Duodenal mucosa (tissue), 2 donors: ENCODE data around the gene MBP.

Experiments used
- H3K27ac ChIP-seq: one replicate; pipeline ENCODE4 v1.7.0; 2013; ENCODE audit warnings: low read depth, low read length
- H3K27me3 ChIP-seq, 2 donors: one replicate each; pipeline ENCODE4 v1.7.0; 2013; ENCODE audit warnings: low read length in 2 of 2, control low read depth in 1 of 2; ENCODE audit not compliant: insufficient read depth in 2 of 2, control insufficient read depth in 1 of 2
- H3K36me3 ChIP-seq, 2 donors: one replicate each; pipeline ENCODE4 v1.7.0; 2013; ENCODE audit warnings: low read length in 2 of 2, control low read depth in 1 of 2; ENCODE audit not compliant: insufficient read depth in 2 of 2, control insufficient read depth in 1 of 2
- H3K4me1 ChIP-seq, 2 donors: one replicate each; pipeline ENCODE4 v1.7.0; 2013; ENCODE audit warnings: low read length in 2 of 2, control low read depth in 1 of 2; ENCODE audit not compliant: insufficient read depth in 2 of 2, control insufficient read depth in 1 of 2
- H3K4me3 ChIP-seq, 2 donors: one replicate each; pipeline ENCODE4 v1.7.0; 2013; ENCODE audit warnings: low read length in 2 of 2, low read depth in 1 of 2
- H3K9ac ChIP-seq, 2 donors: one replicate each; pipeline ENCODE4 v1.7.0; 2013; ENCODE audit warnings: low read length in 2 of 2, low read depth in 1 of 2
- H3K9me3 ChIP-seq, 2 donors: one replicate each; pipeline ENCODE4 v1.7.0; 2013; ENCODE audit warnings: low read length in 2 of 2, control low read depth in 1 of 2; ENCODE audit not compliant: control insufficient read depth in 1 of 2

The MBP gene

DNA sequence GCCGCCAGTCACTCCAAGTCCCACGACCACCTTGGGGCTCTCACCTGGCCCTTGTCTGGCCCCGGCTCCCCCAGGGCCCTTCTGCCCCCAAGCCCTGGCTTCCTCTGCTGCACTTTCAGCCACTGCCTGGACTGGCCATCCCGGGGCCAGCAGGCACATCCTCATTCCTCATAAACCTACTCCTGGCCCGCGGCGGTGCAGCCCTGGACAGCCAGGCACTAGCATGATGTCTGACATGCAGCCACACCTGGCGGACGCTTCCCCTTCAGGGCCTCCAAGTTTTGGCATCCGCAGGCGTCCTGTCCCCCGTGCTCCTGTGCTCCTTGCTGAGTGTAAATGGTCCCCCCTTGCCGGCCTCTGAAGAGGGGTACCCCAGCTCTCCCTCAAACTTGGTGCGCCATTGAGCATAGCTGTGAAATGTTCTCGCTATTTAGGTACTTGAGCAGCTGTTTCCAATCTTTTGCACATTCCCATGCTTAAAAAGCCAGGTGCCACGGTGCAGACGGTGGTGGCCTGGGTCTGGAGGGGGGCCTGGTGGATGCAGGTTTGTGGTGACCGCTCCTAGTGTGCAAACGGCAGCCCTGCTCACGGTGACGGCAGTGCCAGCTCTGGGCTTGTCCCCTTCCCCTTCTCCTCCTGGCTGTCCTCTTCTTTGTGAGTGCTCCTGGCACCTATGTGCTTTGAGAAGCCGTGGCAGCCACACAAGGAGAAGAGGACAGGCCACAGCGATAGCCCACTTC lies 123.8 kb downstream of the MBP start:
- no peaks in the 10 kb centered on the region for H3K27me3 ChIP-seq
- H3K9me3 ChIP-seq, result no peaks in the 10 kb centered on the region
- H3K9ac ChIP-seq, result no peak overlapping the region
- H3K27ac ChIP-seq, result no peak overlapping the region
- no peak overlapping the region for H3K4me3 ChIP-seq
- peaks cover 0 to 10% of the 10 kb centered on the region in 2 donors for H3K4me1 ChIP-seq
- peaks cover 9 to 30% of the 10 kb centered on the region in 2 donors for H3K36me3 ChIP-seq

DNA sequence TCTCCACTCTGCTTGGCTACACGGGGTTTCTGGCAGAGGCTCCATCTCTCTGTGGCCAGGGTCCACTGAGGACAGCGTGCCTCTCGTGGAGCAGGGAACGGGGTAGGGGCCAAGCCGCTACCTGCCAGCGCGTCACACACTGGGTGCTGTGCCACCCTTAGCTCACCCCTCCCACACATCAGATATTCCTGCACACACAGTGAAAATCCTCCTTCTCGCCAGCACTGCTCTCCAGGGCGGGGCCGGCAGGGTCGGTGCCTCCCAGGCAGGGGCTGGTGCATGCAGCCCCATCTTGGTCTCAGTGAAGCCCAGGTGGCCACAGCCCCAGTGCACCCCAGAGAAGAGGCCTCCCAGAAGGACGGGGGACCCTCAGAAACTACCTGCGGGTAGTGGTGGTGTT lies 124.6 kb downstream of the MBP start:
- Histone ChIP-seq H3K27me3 (no peaks in the 10 kb centered on the region), H3K4me1 (peaks cover 0 to 10% of the 10 kb centered on the region in 2 donors), H3K27ac (no peak overlapping the region), H3K4me3 (no peak overlapping the region), H3K9ac (no peak overlapping the region), H3K9me3 (no peaks in the 10 kb centered on the region), H3K36me3 (peaks cover 9 to 25% of the 10 kb centered on the region in 2 donors)

- H3K27ac ChIP-seq, result no peak overlapping the region
- no peaks in the 10 kb centered on the region for H3K27me3 ChIP-seq
- H3K9ac ChIP-seq, result no peak overlapping the region
- H3K4me3 ChIP-seq, result no peak overlapping the region
- peaks cover 0 to 10% of the 10 kb centered on the region in 2 donors for H3K4me1 ChIP-seq
- peaks cover 8 to 19% of the 10 kb centered on the region in 2 donors for H3K36me3 ChIP-seq
- no peaks in the 10 kb centered on the region for H3K9me3 ChIP-seq
These were observed 125.3 kb downstream of the MBP start for GRCh38 chr18:77007251-77007650.

DNA sequence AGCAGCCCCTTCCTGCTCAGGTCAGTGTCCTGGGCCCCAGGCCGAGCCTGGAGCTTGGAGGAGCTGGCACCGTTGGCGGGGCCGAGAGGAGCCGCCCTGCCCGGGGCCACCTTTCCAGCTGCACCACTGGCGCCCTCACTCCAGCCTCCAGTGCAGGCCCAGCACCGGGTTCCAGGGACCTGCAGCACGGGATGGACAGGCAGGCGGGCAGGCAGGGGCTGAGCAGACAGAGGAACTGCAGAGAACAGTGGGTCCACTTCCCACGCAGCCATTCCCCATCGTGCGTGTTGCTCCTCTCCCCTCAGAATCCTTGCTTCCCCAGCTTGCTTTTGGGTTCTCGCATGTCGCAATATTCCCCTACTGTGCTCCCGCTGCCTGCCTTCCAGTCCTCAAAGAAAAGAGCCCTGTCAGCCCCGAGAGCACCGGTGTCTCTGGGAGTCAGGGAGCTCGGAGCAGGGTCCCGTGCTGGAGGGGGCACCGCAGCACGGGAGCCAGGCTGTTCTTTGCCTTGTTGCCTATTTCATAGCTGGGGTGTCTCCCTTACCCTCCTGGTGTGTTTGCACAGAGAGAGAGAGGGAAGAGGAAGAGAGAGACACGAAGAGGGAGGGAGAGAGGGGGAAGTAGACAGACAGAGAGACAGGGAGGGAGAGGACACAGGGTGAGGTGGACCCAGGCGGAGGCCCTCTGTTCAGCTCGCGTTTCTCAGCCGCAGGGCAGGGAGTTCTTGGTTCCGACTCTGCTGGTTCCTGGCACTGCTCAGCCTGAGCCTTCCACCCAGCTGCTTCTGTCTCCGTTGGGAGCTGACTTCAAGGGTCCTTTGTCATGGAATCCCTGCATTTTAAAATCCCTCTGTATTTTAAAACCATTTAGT lies 126.0 kb downstream of the MBP start:
- no peak overlapping the region for H3K9ac ChIP-seq

DNA sequence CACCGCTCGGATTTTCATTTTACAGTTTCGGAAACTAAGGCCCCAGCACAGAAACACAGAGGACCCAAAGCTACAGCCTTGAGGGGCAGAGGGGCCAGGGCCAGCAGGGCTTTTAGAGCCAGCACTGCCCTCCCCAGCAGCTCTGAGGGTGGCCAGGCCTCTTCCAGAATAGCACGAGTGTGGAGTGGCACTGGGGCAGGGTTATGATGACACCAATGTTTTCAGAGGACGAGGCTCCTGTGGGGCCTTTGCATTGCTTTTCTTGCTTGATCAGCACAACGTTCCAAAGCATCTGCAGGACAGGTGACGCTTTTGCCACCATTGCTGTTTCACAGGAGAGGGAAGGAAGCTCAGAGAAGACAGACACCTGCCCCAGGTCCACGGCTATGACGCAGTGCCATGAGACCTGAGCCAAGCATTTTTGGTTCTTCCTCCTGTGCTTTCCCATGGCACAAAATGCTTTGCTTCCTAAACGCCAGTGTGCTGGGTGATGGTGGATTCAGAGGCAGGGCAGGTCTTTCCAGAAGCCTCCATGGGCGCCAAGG lies 126.9 kb downstream of the MBP start:
- Histone ChIP-seq H3K27me3 (no peaks in the 10 kb centered on the region), H3K4me3 (no peak overlapping the region), H3K4me1 (peaks cover 0 to 10% of the 10 kb centered on the region in 2 donors), H3K27ac (no peak overlapping the region), H3K9me3 (no peaks in the 10 kb centered on the region), H3K36me3 (peaks cover 0 to 12% of the 10 kb centered on the region in 2 donors), H3K9ac (no peak overlapping the region)

More for the DNA sequence above, 126.0 kb downstream of the MBP start:
- Histone ChIP-seq H3K27me3 (no peaks in the 10 kb centered on the region), H3K4me3 (no peak overlapping the region), H3K9me3 (no peaks in the 10 kb centered on the region), H3K36me3 (peaks cover 3 to 16% of the 10 kb centered on the region in 2 donors), H3K4me1 (peaks cover 0 to 10% of the 10 kb centered on the region in 2 donors), H3K27ac (no peak overlapping the region)

- H3K27ac ChIP-seq, result no peak overlapping the region
- H3K27me3 ChIP-seq, result no peaks in the 10 kb centered on the region
- H3K9me3 ChIP-seq, result no peaks in the 10 kb centered on the region
- no peak overlapping the region for H3K9ac ChIP-seq
- H3K36me3 ChIP-seq, result peaks cover 0 to 10% of the 10 kb centered on the region in 2 donors
- H3K4me1 ChIP-seq, result peaks cover 0 to 10% of the 10 kb centered on the region in 2 donors
- no peak overlapping the region for H3K4me3 ChIP-seq
These were observed 127.8 kb downstream of the MBP start for GRCh38 chr18:77004555-77005380.

GRCh38 chr18:77003316-77003715 lies 129.3 kb downstream of the MBP start:
- peaks cover 0 to 10% of the 10 kb centered on the region in 2 donors for H3K4me1 ChIP-seq
- no peak overlapping the region for H3K27ac ChIP-seq

DNA sequence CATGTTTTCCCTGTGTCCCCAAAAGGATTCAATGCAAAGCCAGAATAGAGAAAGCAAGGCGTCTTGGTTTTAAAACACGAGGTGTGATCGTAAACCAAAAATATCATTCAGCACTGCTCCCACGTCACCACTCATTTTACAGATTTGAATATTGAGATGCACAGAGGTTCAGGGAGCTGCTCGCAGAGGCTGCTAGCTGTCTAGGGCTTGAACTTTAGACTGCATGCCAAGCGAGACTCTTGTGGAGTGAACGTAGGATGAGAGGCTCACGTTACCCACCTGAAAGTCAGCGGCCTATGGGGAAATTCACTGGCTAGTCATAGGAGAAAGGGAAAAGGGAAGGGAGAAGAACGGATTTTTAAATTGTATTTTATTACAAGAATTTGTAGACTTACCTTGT lies 130.1 kb downstream of the MBP start:
- Histone ChIP-seq H3K27ac (no peak overlapping the region), H3K9ac (no peak overlapping the region), H3K27me3 (no peaks in the 10 kb centered on the region)

More at GRCh38 chr18:77003316-77003715, 129.3 kb downstream of the MBP start:
- H3K27me3 ChIP-seq, result no peaks in the 10 kb centered on the region
- H3K36me3 ChIP-seq, result no peaks in the 10 kb centered on the region
- no peak overlapping the region for H3K9ac ChIP-seq
- H3K9me3 ChIP-seq, result no peaks in the 10 kb centered on the region
- no peak overlapping the region for H3K4me3 ChIP-seq

GRCh38 chr18:77001979-77002378 lies 130.6 kb downstream of the MBP start:
- Histone ChIP-seq H3K9me3 (no peaks in the 10 kb centered on the region), H3K4me1 (peaks cover 0 to 10% of the 10 kb centered on the region in 2 donors), H3K4me3 (no peak overlapping the region), H3K27me3 (no peaks in the 10 kb centered on the region), H3K9ac (no peak overlapping the region), H3K27ac (no peak overlapping the region), H3K36me3 (no peaks in the 10 kb centered on the region)

More for the DNA sequence above, 130.1 kb downstream of the MBP start:
- peaks cover 0 to 10% of the 10 kb centered on the region in 2 donors for H3K4me1 ChIP-seq
- H3K9me3 ChIP-seq, result no peaks in the 10 kb centered on the region
- H3K36me3 ChIP-seq, result no peaks in the 10 kb centered on the region
- no peak overlapping the region for H3K4me3 ChIP-seq
